Measurements from ENCODE around the gene IP6K1.

DNA sequence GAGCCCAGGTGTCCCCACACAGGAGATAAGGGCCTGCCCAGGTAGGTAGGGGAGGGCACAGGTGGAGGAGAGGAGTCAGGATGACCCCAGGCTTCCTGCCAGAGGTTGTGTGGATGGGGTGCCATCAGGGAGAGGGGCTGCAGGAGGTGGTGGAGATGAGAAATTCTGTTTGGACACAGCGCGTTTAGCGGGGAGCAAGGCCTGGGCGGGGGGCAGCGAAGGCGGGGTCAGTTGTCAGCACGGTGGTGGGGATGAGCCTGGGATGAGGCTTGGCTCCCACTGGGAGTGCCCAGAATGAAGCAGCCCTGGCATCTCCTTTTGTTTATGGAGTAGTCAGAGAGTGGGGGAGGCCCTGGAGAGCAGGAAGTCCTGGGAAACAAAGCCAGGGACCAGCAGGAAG is 82.4 kb downstream of the IP6K1 start:
- no peak for TF ChIP-seq POLR2A (IDR thresholded peaks at IDR 0.05)
- TF ChIP-seq, protein P1, sequence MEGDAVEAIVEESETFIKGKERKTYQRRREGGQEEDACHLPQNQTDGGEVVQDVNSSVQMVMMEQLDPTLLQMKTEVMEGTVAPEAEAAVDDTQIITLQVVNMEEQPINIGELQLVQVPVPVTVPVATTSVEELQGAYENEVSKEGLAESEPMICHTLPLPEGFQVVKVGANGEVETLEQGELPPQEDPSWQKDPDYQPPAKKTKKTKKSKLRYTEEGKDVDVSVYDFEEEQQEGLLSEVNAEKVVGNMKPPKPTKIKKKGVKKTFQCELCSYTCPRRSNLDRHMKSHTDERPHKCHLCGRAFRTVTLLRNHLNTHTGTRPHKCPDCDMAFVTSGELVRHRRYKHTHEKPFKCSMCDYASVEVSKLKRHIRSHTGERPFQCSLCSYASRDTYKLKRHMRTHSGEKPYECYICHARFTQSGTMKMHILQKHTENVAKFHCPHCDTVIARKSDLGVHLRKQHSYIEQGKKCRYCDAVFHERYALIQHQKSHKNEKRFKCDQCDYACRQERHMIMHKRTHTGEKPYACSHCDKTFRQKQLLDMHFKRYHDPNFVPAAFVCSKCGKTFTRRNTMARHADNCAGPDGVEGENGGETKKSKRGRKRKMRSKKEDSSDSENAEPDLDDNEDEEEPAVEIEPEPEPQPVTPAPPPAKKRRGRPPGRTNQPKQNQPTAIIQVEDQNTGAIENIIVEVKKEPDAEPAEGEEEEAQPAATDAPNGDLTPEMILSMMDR (IDR thresholded peaks at IDR 0.05): no peak
